ENCODE data around the gene SMYD5.

DNA sequence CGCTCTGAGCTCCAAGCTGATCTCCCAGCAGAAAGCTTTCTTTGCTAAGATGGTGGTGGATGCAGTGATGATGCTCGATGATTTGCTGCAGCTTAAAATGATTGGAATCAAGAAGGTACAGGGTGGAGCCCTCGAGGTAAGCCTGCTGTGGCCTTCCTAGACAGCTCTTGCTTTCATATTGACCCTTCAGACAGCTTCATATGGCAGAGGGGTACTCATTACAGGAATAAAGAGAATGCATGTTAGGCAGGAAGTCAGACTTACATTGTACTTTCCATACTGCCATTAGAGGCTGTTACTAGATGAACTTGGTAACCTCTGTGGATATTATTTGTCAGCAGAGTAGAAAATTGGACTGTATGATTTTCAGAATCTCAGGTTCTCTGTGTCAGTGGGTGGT, 30.5 kb downstream of the SMYD5 start:
- no peak for TF ChIP-seq CTCF (conservative IDR thresholded peaks at IDR 0.05; ENCODE audit: low read length)
- no peak for TF ChIP-seq EZH2phosphoT487 (IDR thresholded peaks at IDR 0.05; ENCODE audit: borderline replicate concordance, low read depth, low read length)

All from OCI-LY7 (cell line).